PC-9 (cell line): ENCODE measurements around the gene GTF3C6.

ENCODE experiments used
- CTCF ChIP-seq: fragments of 200-600 bp; sonication (generic); conservative IDR thresholded peaks from 2 replicates; pipeline ENCODE4 v1.6.1; 2017; ENCODE audit warnings: mixed run types, antibody characterized with exemption, mild to moderate bottlenecking, moderate library complexity
- EZH2 ChIP-seq: fragments of 200-600 bp; sonication (generic); IDR thresholded peaks from 2 replicates; pipeline ENCODE4 v1.8.0; 2017; ENCODE audit warnings: antibody characterized with exemption, low read depth

- no peak for TF ChIP-seq CTCF
- TF ChIP-seq EZH2: no peak
These were observed 8.1 kb upstream of the GTF3C6 start for GRCh38 chr6:110950440-110950839.
